Calu3 (cell line): ENCODE results near the gene ATP2B3. TPM values are rescaled to one million over a fixed set of nuclear protein-coding genes. Genes with fewer than 3 reads are reported as not detected.

ENCODE experiments used
- BruUV-seq: library from RNA; stranded (reverse); fragments of 400-500 nt; replicated peaks from 2 replicates; lab custom pipeline; 2021; lab: Mats Ljungman, UMichigan
- CTCF ChIA-PET: fragments of 300-600 bp; sonication (Branson Sonifier 250); formaldehyde crosslinking; loops from one replicate; lab custom pipeline; 2022; ENCODE audit warnings: antibody characterized with exemption; lab: Charles Lee
- DNase-seq: peaks from one replicate; pipeline ENCODE4 v3.0.0; 2022
- H3K27ac Mint-ChIP-seq: one replicate; pipeline ENCODE4 v1.8.0; 2022; ENCODE audit warnings: mixed read lengths; ENCODE audit not compliant: unreplicated experiment
- H3K27me3 Mint-ChIP-seq: one replicate; pipeline ENCODE4 v1.8.0; 2022; ENCODE audit warnings: mixed read lengths; ENCODE audit not compliant: unreplicated experiment
- H3K36me3 Mint-ChIP-seq: one replicate; pipeline ENCODE4 v1.8.0; 2022; ENCODE audit warnings: mild to moderate bottlenecking, moderate library complexity, mixed read lengths; ENCODE audit not compliant: insufficient read depth, unreplicated experiment
- H3K4me1 Mint-ChIP-seq: one replicate; pipeline ENCODE4 v1.8.0; 2022; ENCODE audit warnings: mild to moderate bottlenecking, low read depth, mixed read lengths; ENCODE audit not compliant: unreplicated experiment
- H3K4me3 Mint-ChIP-seq: one replicate; pipeline ENCODE4 v1.8.0; 2022; ENCODE audit warnings: mild to moderate bottlenecking, low read depth, moderate library complexity, mixed read lengths; ENCODE audit not compliant: unreplicated experiment
- H3K9me3 Mint-ChIP-seq: one replicate; pipeline ENCODE4 v1.8.0; 2022; ENCODE audit warnings: low read depth, mixed read lengths; ENCODE audit not compliant: unreplicated experiment
- intact Hi-C: fragments of 100-400 bp; cut with micrococcal nuclease; formaldehyde crosslinking; loops from one replicate; pipeline ENCODE4 v1.10.0; 2022; ENCODE audit not compliant: unreplicated experiment
- total RNA-seq: library from RNA; stranded (reverse); gene quantifications from 2 replicates; pipeline ENCODE4 v1.2.3, GENCODE V29; 2022
- TF ChIP-seq, protein P1 (sequence below): fragments of 200-600 bp; IDR thresholded peaks from one replicate; pipeline ENCODE4 v1.8.0; 2022; ENCODE audit warnings: antibody characterized with exemption; ENCODE audit not compliant: unreplicated experiment

Gene ATP2B3
- total RNA-seq, 1 experiment from 2014 or later = not detected

GRCh38 chrX:153627675-153628111, 110.3 kb downstream of the ATP2B3 start:
- TF ChIP-seq, protein P1, sequence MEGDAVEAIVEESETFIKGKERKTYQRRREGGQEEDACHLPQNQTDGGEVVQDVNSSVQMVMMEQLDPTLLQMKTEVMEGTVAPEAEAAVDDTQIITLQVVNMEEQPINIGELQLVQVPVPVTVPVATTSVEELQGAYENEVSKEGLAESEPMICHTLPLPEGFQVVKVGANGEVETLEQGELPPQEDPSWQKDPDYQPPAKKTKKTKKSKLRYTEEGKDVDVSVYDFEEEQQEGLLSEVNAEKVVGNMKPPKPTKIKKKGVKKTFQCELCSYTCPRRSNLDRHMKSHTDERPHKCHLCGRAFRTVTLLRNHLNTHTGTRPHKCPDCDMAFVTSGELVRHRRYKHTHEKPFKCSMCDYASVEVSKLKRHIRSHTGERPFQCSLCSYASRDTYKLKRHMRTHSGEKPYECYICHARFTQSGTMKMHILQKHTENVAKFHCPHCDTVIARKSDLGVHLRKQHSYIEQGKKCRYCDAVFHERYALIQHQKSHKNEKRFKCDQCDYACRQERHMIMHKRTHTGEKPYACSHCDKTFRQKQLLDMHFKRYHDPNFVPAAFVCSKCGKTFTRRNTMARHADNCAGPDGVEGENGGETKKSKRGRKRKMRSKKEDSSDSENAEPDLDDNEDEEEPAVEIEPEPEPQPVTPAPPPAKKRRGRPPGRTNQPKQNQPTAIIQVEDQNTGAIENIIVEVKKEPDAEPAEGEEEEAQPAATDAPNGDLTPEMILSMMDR = no peak
- no TSS peak for BruUV-seq
- no peaks in the 10 kb centered on the region for H3K4me1 Mint-ChIP-seq
- H3K27me3 Mint-ChIP-seq = peaks cover 88% of the 10 kb centered on the region
- intact Hi-C loops = no loop called here
- no peak overlapping the region for H3K27ac Mint-ChIP-seq
- H3K4me3 Mint-ChIP-seq = no peak overlapping the region
- H3K9me3 Mint-ChIP-seq = no peaks in the 10 kb centered on the region
- no peak for DNase-seq
- H3K36me3 Mint-ChIP-seq = no peaks in the 10 kb centered on the region
- CTCF ChIA-PET = no interaction called here

GRCh38 chrX:153628129-153628528, 110.7 kb downstream of the ATP2B3 start:
- no peak overlapping the region for H3K4me3 Mint-ChIP-seq
- no peaks in the 10 kb centered on the region for H3K36me3 Mint-ChIP-seq
- no peak for DNase-seq
- TF ChIP-seq, protein P1 = no peak
- peaks cover 84% of the 10 kb centered on the region for H3K27me3 Mint-ChIP-seq
- CTCF ChIA-PET = no interaction called here
- no peak overlapping the region for H3K27ac Mint-ChIP-seq
- H3K9me3 Mint-ChIP-seq = no peaks in the 10 kb centered on the region
- intact Hi-C loops = no loop called here
- no peaks in the 10 kb centered on the region for H3K4me1 Mint-ChIP-seq
- no TSS peak for BruUV-seq

- H3K36me3 Mint-ChIP-seq = no peaks in the 10 kb centered on the region
- no TSS peak for BruUV-seq
- TF ChIP-seq, protein P1 = no peak
- intact Hi-C loops = no loop called here
- CTCF ChIA-PET = no interaction called here
- no peak for DNase-seq
- H3K9me3 Mint-ChIP-seq = no peaks in the 10 kb centered on the region
- H3K4me3 Mint-ChIP-seq = no peak overlapping the region
- no peaks in the 10 kb centered on the region for H3K4me1 Mint-ChIP-seq
- H3K27me3 Mint-ChIP-seq = peaks cover 78% of the 10 kb centered on the region
- no peak overlapping the region for H3K27ac Mint-ChIP-seq
These were observed 111.2 kb downstream of the ATP2B3 start for GRCh38 chrX:153628665-153629064.

- CTCF ChIA-PET = no interaction called here
- H3K4me3 Mint-ChIP-seq = no peak overlapping the region
- DNase-seq = no peak
- peaks cover 79% of the 10 kb centered on the region for H3K27me3 Mint-ChIP-seq
- no TSS peak for BruUV-seq
- H3K4me1 Mint-ChIP-seq = no peaks in the 10 kb centered on the region
- H3K9me3 Mint-ChIP-seq = no peaks in the 10 kb centered on the region
- TF ChIP-seq, protein P1 = no peak
- no peaks in the 10 kb centered on the region for H3K36me3 Mint-ChIP-seq
- H3K27ac Mint-ChIP-seq = no peak overlapping the region
- intact Hi-C loops = no loop called here
These were observed 113.9 kb downstream of the ATP2B3 start for GRCh38 chrX:153631346-153631745.
